Stimulated activated effector memory CD8-positive, alpha-beta T cell treated with anti-CD3 and anti-CD28 coated beads, Interleukin-12 subunit alpha, Interleukin-12 subunit beta, amount 100 ng/mL, for 72 hours (primary cell): ENCODE data around the gene CEP131.

Experiments
- ATAC-seq: fragments of 150-1000 bp; cut with Tn5 transposase; 2 replicates; pipeline ENCODE4 v1.10.0; 2021
- DNase-seq, 2 donors: peaks; one replicate each; pipeline ENCODE4 v3.0.0; 2021 to 2022; ENCODE audit warnings: low spot score in 2 of 2
- H3K27ac Mint-ChIP-seq: one replicate; pipeline ENCODE4 v1.8.0; 2022; ENCODE audit warnings: mild to moderate bottlenecking, mixed read lengths
- H3K36me3 Mint-ChIP-seq: one replicate; pipeline ENCODE4 v1.8.0; 2022; ENCODE audit warnings: mild to moderate bottlenecking, mixed read lengths
- H3K4me1 Mint-ChIP-seq: one replicate; pipeline ENCODE4 v1.8.0; 2022; ENCODE audit warnings: mixed read lengths
- H3K4me3 Mint-ChIP-seq: one replicate; pipeline ENCODE4 v1.8.0; 2022; ENCODE audit warnings: mild to moderate bottlenecking, mixed read lengths
- H3K9me3 Mint-ChIP-seq: one replicate; pipeline ENCODE4 v1.8.0; 2022; ENCODE audit warnings: mixed read lengths

Gene CEP131

GRCh38 chr17:81223762-81224130, 981 bp upstream of the CEP131 start:
- no peaks in the 10 kb centered on the region for H3K9me3 Mint-ChIP-seq
- no peak for ATAC-seq
- peak overlapping the region; percentile 85 for H3K27ac Mint-ChIP-seq
- H3K4me1 Mint-ChIP-seq = peaks cover 28% of the 10 kb centered on the region
- no peak for DNase-seq
- peak overlapping the region; percentile 78 for H3K4me3 Mint-ChIP-seq
- H3K36me3 Mint-ChIP-seq = peaks cover 10% of the 10 kb centered on the region

- Mint-ChIP-seq H3K9me3 (no peaks in the 10 kb centered on the region), H3K4me1 (peaks cover 22% of the 10 kb centered on the region), H3K27ac (peak overlapping the region; percentile 85), H3K36me3 (peaks cover 10% of the 10 kb centered on the region), H3K4me3 (peak overlapping the region; percentile 78)
- no peak for ATAC-seq
- no peak for DNase-seq
Measured at GRCh38 chr17:81222620-81222905, 202 bp downstream of the CEP131 start.

GRCh38 chr17:81221842-81222619, 734 bp downstream of the CEP131 start:
- peaks cover 10% of the 10 kb centered on the region for H3K36me3 Mint-ChIP-seq
- DNase-seq (no peak), ATAC-seq (no peak)
- no peaks in the 10 kb centered on the region for H3K9me3 Mint-ChIP-seq
- H3K27ac Mint-ChIP-seq = no peak overlapping the region
- peak overlapping the region; percentile 78 for H3K4me3 Mint-ChIP-seq
- H3K4me1 Mint-ChIP-seq = peaks cover 19% of the 10 kb centered on the region

GRCh38 chr17:81221371-81221841, 1.4 kb downstream of the CEP131 start:
- DNase-seq (no peak), ATAC-seq (no peak)
- H3K4me3 Mint-ChIP-seq = peak overlapping the region; percentile 78
- H3K27ac Mint-ChIP-seq = no peak overlapping the region
- no peaks in the 10 kb centered on the region for H3K9me3 Mint-ChIP-seq
- H3K36me3 Mint-ChIP-seq = peaks cover 10% of the 10 kb centered on the region
- peaks cover 19% of the 10 kb centered on the region for H3K4me1 Mint-ChIP-seq

- Mint-ChIP-seq H3K27ac (no peak overlapping the region), H3K36me3 (peaks cover 10% of the 10 kb centered on the region), H3K4me1 (peaks cover 19% of the 10 kb centered on the region), H3K9me3 (no peaks in the 10 kb centered on the region), H3K4me3 (no peak overlapping the region)
- ATAC-seq = no peak
- DNase-seq = no peak
Measured at GRCh38 chr17:81219476-81220180, 3.1 kb downstream of the CEP131 start.

- peaks cover 10% of the 10 kb centered on the region for H3K36me3 Mint-ChIP-seq
- H3K9me3 Mint-ChIP-seq = no peaks in the 10 kb centered on the region
- no peak for ATAC-seq
- H3K4me3 Mint-ChIP-seq = no peak overlapping the region
- no peak overlapping the region for H3K27ac Mint-ChIP-seq
- peaks cover 18% of the 10 kb centered on the region for H3K4me1 Mint-ChIP-seq
- DNase-seq = no peak
Measured at GRCh38 chr17:81218991-81219390, 3.8 kb downstream of the CEP131 start.

GRCh38 chr17:81218459-81218858, 4.3 kb downstream of the CEP131 start:
- H3K4me3 Mint-ChIP-seq = no peak overlapping the region
- H3K36me3 Mint-ChIP-seq = peaks cover 6% of the 10 kb centered on the region
- H3K4me1 Mint-ChIP-seq = peaks cover 13% of the 10 kb centered on the region
- no peak overlapping the region for H3K27ac Mint-ChIP-seq
- ATAC-seq (no peak), DNase-seq (no peak)
- H3K9me3 Mint-ChIP-seq = no peaks in the 10 kb centered on the region

GRCh38 chr17:81217491-81217890, 5.3 kb downstream of the CEP131 start:
- H3K27ac Mint-ChIP-seq = no peak overlapping the region
- H3K4me3 Mint-ChIP-seq = no peak overlapping the region
- H3K9me3 Mint-ChIP-seq = no peaks in the 10 kb centered on the region
- no peak for ATAC-seq
- DNase-seq = no peak
- peaks cover 11% of the 10 kb centered on the region for H3K4me1 Mint-ChIP-seq
- H3K36me3 Mint-ChIP-seq = peaks cover 6% of the 10 kb centered on the region

- DNase-seq = no peak
- no peak overlapping the region for H3K27ac Mint-ChIP-seq
- H3K4me1 Mint-ChIP-seq = no peaks in the 10 kb centered on the region
- H3K9me3 Mint-ChIP-seq = no peaks in the 10 kb centered on the region
- ATAC-seq = no peak
- no peak overlapping the region for H3K4me3 Mint-ChIP-seq
- no peaks in the 10 kb centered on the region for H3K36me3 Mint-ChIP-seq
Measured at GRCh38 chr17:81213978-81214377, 8.8 kb downstream of the CEP131 start.

GRCh38 chr17:81212365-81212764, 10.4 kb downstream of the CEP131 start:
- ATAC-seq = no peak
- peaks cover 11% of the 10 kb centered on the region for H3K4me1 Mint-ChIP-seq
- no peak overlapping the region for H3K27ac Mint-ChIP-seq
- H3K9me3 Mint-ChIP-seq = no peaks in the 10 kb centered on the region
- H3K36me3 Mint-ChIP-seq = peaks cover 11% of the 10 kb centered on the region
- no peak for DNase-seq
- H3K4me3 Mint-ChIP-seq = no peak overlapping the region

GRCh38 chr17:81210868-81211267, 11.9 kb downstream of the CEP131 start:
- ATAC-seq (no peak), DNase-seq (no peak)
- Mint-ChIP-seq H3K4me1 (peaks cover 11% of the 10 kb centered on the region), H3K27ac (no peak overlapping the region), H3K9me3 (no peaks in the 10 kb centered on the region), H3K4me3 (no peak overlapping the region), H3K36me3 (peaks cover 11% of the 10 kb centered on the region)

GRCh38 chr17:81210466-81210865, 12.3 kb downstream of the CEP131 start:
- Mint-ChIP-seq H3K4me1 (peaks cover 11% of the 10 kb centered on the region), H3K9me3 (no peaks in the 10 kb centered on the region), H3K27ac (no peak overlapping the region), H3K4me3 (no peak overlapping the region), H3K36me3 (peaks cover 11% of the 10 kb centered on the region)
- ATAC-seq = no peak
- no peak for DNase-seq

GRCh38 chr17:81209141-81209540, 13.6 kb downstream of the CEP131 start:
- no peak for ATAC-seq
- DNase-seq = no peak
- Mint-ChIP-seq H3K27ac (no peak overlapping the region), H3K9me3 (no peaks in the 10 kb centered on the region), H3K4me3 (no peak overlapping the region), H3K36me3 (peaks cover 11% of the 10 kb centered on the region), H3K4me1 (peaks cover 11% of the 10 kb centered on the region)

GRCh38 chr17:81208651-81209050, 14.1 kb downstream of the CEP131 start:
- ATAC-seq (no peak), DNase-seq (no peak)
- H3K4me1 Mint-ChIP-seq = peaks cover 11% of the 10 kb centered on the region
- peaks cover 12% of the 10 kb centered on the region for H3K36me3 Mint-ChIP-seq
- no peaks in the 10 kb centered on the region for H3K9me3 Mint-ChIP-seq
- no peak overlapping the region for H3K4me3 Mint-ChIP-seq
- H3K27ac Mint-ChIP-seq = no peak overlapping the region

GRCh38 chr17:81207610-81208581, 14.9 kb downstream of the CEP131 start:
- Mint-ChIP-seq H3K27ac (peak overlapping the region; percentile 90), H3K4me1 (peaks cover 11% of the 10 kb centered on the region), H3K4me3 (no peak overlapping the region), H3K9me3 (no peaks in the 10 kb centered on the region), H3K36me3 (peaks cover 19% of the 10 kb centered on the region)
- no peak for DNase-seq
- peak; percentile 52 for ATAC-seq
